ENCODE results near the gene EPN3.

EPN3 gene

DNA sequence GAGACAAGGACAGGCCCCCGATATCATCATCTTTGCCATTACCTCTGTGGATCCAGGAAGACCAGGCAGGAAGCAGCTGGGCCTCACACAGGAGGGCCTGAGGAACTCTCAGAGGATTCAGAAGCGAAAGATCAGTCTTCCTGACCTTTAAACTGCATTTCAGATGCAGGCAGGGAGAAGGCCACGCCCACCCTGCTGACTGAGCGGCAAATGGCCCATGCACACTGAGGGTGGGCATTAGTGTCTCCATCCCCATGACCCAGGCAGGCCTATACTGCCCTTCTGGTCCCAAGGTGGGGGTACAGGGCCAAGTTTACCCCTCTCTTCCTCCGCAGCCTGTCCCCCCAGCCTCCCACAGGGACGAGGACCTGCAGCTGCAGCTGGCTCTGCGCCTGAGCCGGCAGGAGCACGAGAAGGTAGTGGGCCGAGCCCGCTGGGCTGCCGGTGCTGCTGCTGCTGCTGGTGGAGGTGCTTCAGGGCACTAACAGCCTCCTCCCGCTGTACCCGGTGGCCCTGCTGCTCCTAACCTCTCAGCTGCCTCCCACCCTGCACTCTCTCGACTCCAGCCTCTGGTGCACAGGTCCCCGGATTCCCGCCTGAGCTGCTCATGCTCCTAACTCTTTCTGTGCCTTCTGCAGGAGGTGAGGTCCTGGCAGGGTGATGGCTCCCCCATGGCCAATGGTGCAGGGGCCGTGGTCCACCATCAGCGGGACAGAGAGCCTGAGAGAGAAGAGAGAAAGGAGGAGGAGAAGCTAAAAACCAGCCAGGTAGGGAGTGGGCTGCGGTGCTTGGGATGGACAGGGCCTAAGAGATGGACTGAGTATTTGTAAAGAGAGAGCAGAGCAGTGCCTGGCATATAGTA is 6.2 kb downstream of the EPN3 start:
- ChIA-PET POLR2A (interaction anchor here (1.2 kb wide), 1 partner anchor 59 kb away, joined by 3 read pairs; no protein-coding TSS in a partner anchor), CTCF (no interaction called here)
- DNase-seq (ENCODE audit: extremely low spot score): no peak
- TF ChIP-seq FOXK2 (IDR thresholded peaks at IDR 0.05) (no peak), NFRKB (IDR thresholded peaks at IDR 0.05) (no peak)

DNA sequence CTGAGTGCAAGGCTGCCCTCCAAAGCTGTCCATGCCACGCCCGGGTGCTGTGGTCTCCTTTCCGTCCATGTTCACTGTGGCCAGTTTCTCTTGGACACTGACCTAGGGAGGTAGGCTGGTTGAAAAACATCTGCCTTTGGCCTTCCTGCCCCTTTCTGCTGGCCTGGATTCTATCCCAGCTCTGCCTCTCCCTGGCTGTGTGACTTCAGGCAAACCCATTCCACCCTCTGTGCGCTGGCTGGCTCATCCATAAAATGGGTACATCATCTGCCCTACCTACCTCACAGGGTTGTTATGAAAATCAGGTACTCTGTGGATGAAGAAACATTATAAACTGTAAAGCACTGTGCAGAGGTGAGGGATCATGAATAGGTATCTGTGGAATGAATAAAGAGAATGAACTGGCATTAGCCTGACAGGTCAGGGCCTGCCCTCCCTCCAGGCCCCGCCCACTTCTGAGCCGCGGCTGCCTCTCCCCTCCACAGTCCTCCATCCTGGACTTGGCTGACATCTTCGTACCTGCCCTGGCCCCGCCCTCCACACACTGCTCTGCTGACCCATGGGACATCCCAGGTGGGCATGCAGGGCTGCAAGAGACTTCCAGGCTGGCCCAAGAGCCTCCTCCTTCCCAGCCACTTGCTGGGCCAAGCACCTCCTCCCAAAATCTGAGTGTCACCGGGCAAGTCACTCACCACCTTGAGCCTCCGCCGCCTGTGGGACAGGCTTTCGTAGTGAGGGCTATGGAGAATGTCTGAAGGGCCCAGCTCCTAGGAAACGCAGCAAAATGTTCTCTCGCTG is 7.4 kb downstream of the EPN3 start:
- ChIA-PET CTCF (no interaction called here), POLR2A (no interaction called here)
- TF ChIP-seq, protein P1, sequence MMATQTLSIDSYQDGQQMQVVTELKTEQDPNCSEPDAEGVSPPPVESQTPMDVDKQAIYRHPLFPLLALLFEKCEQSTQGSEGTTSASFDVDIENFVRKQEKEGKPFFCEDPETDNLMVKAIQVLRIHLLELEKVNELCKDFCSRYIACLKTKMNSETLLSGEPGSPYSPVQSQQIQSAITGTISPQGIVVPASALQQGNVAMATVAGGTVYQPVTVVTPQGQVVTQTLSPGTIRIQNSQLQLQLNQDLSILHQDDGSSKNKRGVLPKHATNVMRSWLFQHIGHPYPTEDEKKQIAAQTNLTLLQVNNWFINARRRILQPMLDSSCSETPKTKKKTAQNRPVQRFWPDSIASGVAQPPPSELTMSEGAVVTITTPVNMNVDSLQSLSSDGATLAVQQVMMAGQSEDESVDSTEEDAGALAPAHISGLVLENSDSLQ (IDR thresholded peaks at IDR 0.05): no peak
- no peak for TF ChIP-seq SUZ12 (IDR thresholded peaks at IDR 0.05)
- TF ChIP-seq FOXK2 (IDR thresholded peaks at IDR 0.05): no peak
- TF ChIP-seq CTBP1 (IDR thresholded peaks at IDR 0.05; ENCODE audit: borderline replicate concordance): no peak
- no peak for TF ChIP-seq LEF1 (IDR thresholded peaks at IDR 0.05; ENCODE audit: borderline replicate concordance)
- TF ChIP-seq ZNF384 (IDR thresholded peaks at IDR 0.05): no peak
- TF ChIP-seq ARNT (IDR thresholded peaks at IDR 0.05): no peak
- TF ChIP-seq HDGF (IDR thresholded peaks at IDR 0.05; ENCODE audit: borderline replicate concordance): no peak
- DNase-seq (ENCODE audit: extremely low spot score): no peak

GRCh38 chr17:50540560-50541401 is 8.2 kb downstream of the EPN3 start:
- no peak for TF ChIP-seq SP1 (IDR thresholded peaks at IDR 0.05)
- TF ChIP-seq FOXK2 (IDR thresholded peaks at IDR 0.05): no peak
- TF ChIP-seq LEF1 (IDR thresholded peaks at IDR 0.05; ENCODE audit: borderline replicate concordance): no peak
- no peak for TF ChIP-seq ELF4 (IDR thresholded peaks at IDR 0.05)
- TF ChIP-seq CTBP1 (IDR thresholded peaks at IDR 0.05; ENCODE audit: borderline replicate concordance): no peak
- TF ChIP-seq SUZ12 (IDR thresholded peaks at IDR 0.05): no peak
- TF ChIP-seq ARNT (IDR thresholded peaks at IDR 0.05): no peak
- TF ChIP-seq NFRKB (IDR thresholded peaks at IDR 0.05): no peak
- TF ChIP-seq, protein P1 (IDR thresholded peaks at IDR 0.05): no peak
- DNase-seq (ENCODE audit: extremely low spot score): no peak
- ChIA-PET POLR2A (interaction anchor here (1.5 to 1.7 kb wide), 4 partner anchors 9 to 168 kb away, joined by 4 to 17 read pairs (median 5); partner anchors contain the start of gene EPN3), CTCF (interaction anchor here (0.6 to 2.3 kb wide), 3 partner anchors 85 to 309 kb away, joined by 3 to 8 read pairs (median 5); no protein-coding TSS in a partner anchor)

DNA sequence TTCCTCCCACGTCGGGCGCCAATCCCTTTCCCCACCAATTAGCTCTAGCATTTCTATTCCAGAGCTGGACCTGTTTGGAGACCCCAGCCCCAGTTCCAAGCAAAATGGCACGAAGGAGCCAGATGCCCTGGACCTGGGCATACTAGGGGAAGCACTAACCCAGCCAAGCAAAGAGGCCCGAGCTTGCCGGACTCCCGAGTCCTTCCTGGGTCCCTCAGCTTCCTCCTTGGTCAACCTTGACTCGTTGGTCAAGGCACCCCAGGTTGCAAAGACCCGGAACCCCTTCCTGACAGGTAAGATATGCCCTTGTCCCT is 8.8 kb downstream of the EPN3 start:
- ChIA-PET CTCF (interaction anchor here (0.6 to 2.3 kb wide), 5 partner anchors 79 to 421 kb away, joined by 3 to 8 read pairs (median 3); no protein-coding TSS in a partner anchor), POLR2A (interaction anchor here (1.1 to 1.7 kb wide), 11 partner anchors 9 to 178 kb away, joined by 3 to 17 read pairs (median 5); partner anchors contain the start of genes EPN3 and LUC7L3)
- TF ChIP-seq ELF4 (IDR thresholded peaks at IDR 0.05) (no peak), FOXK2 (IDR thresholded peaks at IDR 0.05) (no peak), TARDBP (IDR thresholded peaks at IDR 0.05) (no peak), SP1 (IDR thresholded peaks at IDR 0.05) (no peak), FOXM1 (IDR thresholded peaks at IDR 0.05; ENCODE audit: borderline replicate concordance) (no peak), HDGF (IDR thresholded peaks at IDR 0.05; ENCODE audit: borderline replicate concordance) (no peak), NFRKB (IDR thresholded peaks at IDR 0.05) (no peak), CTBP1 (IDR thresholded peaks at IDR 0.05; ENCODE audit: borderline replicate concordance) (no peak), SUZ12 (IDR thresholded peaks at IDR 0.05) (no peak), ARNT (IDR thresholded peaks at IDR 0.05) (no peak), LEF1 (IDR thresholded peaks at IDR 0.05; ENCODE audit: borderline replicate concordance) (no peak), BHLHE40 (IDR thresholded peaks at IDR 0.05; ENCODE audit: borderline replicate concordance) (no peak), ZNF384 (IDR thresholded peaks at IDR 0.05) (no peak)
- TF ChIP-seq, protein P1 (IDR thresholded peaks at IDR 0.05): no peak
- DNase-seq (ENCODE audit: extremely low spot score): no peak

DNA sequence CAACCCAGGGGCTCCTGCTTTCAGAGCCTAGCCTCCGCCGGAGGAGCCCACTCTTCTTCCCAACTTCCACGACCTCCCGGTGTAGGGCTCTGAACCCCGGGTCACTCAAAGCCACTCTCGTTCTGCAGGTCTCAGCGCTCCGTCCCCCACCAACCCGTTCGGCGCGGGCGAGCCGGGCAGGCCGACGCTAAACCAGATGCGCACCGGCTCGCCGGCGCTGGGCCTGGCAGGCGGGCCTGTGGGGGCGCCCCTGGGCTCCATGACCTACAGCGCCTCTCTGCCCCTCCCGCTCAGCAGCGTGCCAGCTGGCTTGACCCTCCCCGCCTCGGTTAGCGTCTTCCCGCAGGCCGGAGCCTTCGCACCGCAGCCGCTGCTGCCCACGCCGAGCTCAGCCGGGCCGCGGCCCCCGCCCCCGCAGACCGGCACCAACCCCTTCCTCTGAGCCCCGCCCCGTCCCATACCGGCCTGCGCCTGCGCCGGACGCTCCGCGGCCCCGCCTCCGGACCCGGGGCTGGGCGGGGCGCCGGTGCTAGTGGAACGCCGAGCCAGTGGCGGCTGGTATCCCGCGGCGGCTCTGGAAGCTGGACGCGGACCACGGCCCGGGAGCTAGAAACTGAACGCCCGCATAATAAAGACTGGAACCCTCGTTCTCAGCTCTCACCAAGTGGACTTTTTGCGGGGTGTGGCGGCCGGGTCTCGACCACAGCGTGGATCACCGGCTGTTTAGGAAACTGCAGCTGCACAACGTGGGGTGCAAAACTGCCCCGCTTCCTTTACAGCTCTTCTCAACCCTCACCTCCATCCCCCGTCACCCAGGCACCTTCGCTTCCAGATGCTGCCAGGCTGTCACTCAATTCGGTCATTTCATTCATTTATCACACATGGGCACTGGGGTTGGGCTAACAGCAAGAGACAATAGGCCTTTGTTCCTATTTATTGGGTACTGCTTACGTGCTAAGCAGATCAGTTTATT is 9.5 kb downstream of the EPN3 start:
- peak; percentile 97 for DNase-seq (ENCODE audit: extremely low spot score)
- TF ChIP-seq HDGF (IDR thresholded peaks at IDR 0.05; ENCODE audit: borderline replicate concordance): 0 out of 2 replicates have a peak, but pooled peaks have one; percentile 33
- TF ChIP-seq FOXM1 (IDR thresholded peaks at IDR 0.05; ENCODE audit: borderline replicate concordance): peak; percentile 59; the same call in 1 of the 2 replicates
- TF ChIP-seq, protein P1 (IDR thresholded peaks at IDR 0.05): peak; percentile 73
- TF ChIP-seq NFRKB (IDR thresholded peaks at IDR 0.05): no peak
- no peak for TF ChIP-seq CTBP1 (IDR thresholded peaks at IDR 0.05; ENCODE audit: borderline replicate concordance)
- no peak for TF ChIP-seq L3MBTL2 (conservative IDR thresholded peaks at IDR 0.05)
- no peak for TF ChIP-seq LEF1 (IDR thresholded peaks at IDR 0.05; ENCODE audit: borderline replicate concordance)
- TF ChIP-seq FOXA1 (IDR thresholded peaks at IDR 0.05): no peak
- no peak for TF ChIP-seq BHLHE40 (IDR thresholded peaks at IDR 0.05; ENCODE audit: borderline replicate concordance)
- no peak for TF ChIP-seq ELF4 (IDR thresholded peaks at IDR 0.05)
- POLR2A ChIA-PET: interaction anchor here (0.7 to 1.7 kb wide), 18 partner anchors 10 to 324 kb away, joined by 3 to 17 read pairs (median 5); partner anchors contain the start of genes CACNA1G, EPN3, LUC7L3 and TOB1
- CTCF ChIA-PET: interaction anchor here (0.6 to 2.3 kb wide), 7 partner anchors 58 to 1335 kb away, joined by 3 to 8 read pairs (median 3); no protein-coding TSS in a partner anchor

All from HEK293T (cell line).